ENCODE results near the gene CERS6. TPM values are rescaled to one million over a fixed set of nuclear protein-coding genes. Genes with fewer than 3 reads are reported as not detected.
"Not testable (repeated sequence)": the region's sequence is repeated elsewhere in the genome, so short reads cannot be mapped to it uniquely, and the experiment has no call there.

The CERS6 gene
- total RNA-seq, 2 experiments from 2014 or later: 11.9 to 12.2 TPM

DNA sequence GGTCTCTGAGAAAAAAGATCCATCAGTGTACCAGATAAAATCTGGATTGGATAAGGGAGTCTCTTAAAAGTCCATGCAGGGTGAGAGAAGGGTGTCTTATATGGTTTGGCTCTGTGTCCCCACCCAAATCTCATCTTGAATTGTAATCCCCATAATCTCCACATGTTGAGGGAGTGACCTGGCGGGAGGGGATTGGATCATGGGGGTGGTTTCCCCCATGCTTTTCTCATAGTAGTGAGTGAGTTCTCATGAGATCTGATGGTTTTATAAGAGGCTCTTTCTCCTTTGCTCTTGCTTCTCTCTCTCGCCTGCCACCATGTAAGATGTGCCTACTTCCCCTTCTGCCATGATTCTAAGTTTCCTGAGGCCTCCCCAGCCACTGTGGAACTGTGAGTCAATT is 46.8 kb downstream of the CERS6 start:
- H3K4me3 Mint-ChIP-seq; ATAC-seq (ENCODE audit: low read depth); H3K4me1 Mint-ChIP-seq; H3K27ac Mint-ChIP-seq; H3K27me3 Mint-ChIP-seq; POLR2A ChIA-PET; DNase-seq: not testable (repeated sequence)
- Mint-ChIP-seq H3K36me3 (peaks cover 37% of the 10 kb centered on the region), H3K9me3 (peaks cover 17% of the 10 kb centered on the region)

GRCh38 chr2:168503901-168504300 is 47.8 kb downstream of the CERS6 start:
- Mint-ChIP-seq H3K4me1 (peaks cover 4% of the 10 kb centered on the region), H3K4me3 (no peak overlapping the region), H3K36me3 (peaks cover 31% of the 10 kb centered on the region), H3K27ac (no peak overlapping the region), H3K27me3 (no peaks in the 10 kb centered on the region), H3K9me3 (peaks cover 17% of the 10 kb centered on the region)
- DNase-seq: no peak
- POLR2A ChIA-PET: no interaction called here
- no peak for ATAC-seq (ENCODE audit: low read depth)

DNA sequence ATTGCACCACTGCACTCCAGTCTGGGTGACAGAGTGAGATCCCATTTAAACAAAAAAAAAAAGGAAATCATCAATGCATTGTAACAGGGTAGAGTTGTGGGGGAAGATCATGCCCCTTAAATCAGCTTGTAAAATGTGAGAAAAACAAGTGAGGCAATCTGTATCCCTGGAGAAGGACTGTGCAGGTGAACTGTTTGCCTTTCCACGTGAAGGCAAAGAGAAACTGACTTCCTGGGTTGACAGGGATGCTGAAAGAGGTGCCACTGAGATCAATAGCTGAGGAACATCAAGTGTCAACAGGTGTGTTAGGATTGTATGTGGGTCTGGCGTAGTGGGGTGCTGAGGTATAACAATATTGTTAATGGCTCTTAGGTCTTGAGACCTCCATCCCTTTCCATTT is 48.3 kb downstream of the CERS6 start:
- Mint-ChIP-seq H3K4me3 (no peak overlapping the region), H3K27ac (no peak overlapping the region), H3K4me1 (peaks cover 4% of the 10 kb centered on the region), H3K36me3 (peaks cover 28% of the 10 kb centered on the region), H3K27me3 (no peaks in the 10 kb centered on the region), H3K9me3 (peaks cover 16% of the 10 kb centered on the region)
- DNase-seq (no peak), ATAC-seq (ENCODE audit: low read depth) (no peak)
- POLR2A ChIA-PET: no interaction called here

GRCh38 chr2:168510125-168510756 is 54.2 kb downstream of the CERS6 start:
- H3K4me3 Mint-ChIP-seq: no peak overlapping the region
- H3K27me3 Mint-ChIP-seq: no peaks in the 10 kb centered on the region
- DNase-seq: no peak
- H3K4me1 Mint-ChIP-seq: peaks cover 4% of the 10 kb centered on the region
- ATAC-seq (ENCODE audit: low read depth): no peak
- POLR2A ChIA-PET: no interaction called here
- peaks cover 32% of the 10 kb centered on the region for H3K36me3 Mint-ChIP-seq
- H3K9me3 Mint-ChIP-seq: no peaks in the 10 kb centered on the region
- no peak overlapping the region for H3K27ac Mint-ChIP-seq

- DNase-seq (no peak), ATAC-seq (ENCODE audit: low read depth) (no peak)
- Mint-ChIP-seq H3K27me3 (no peaks in the 10 kb centered on the region), H3K4me1 (peaks cover 8% of the 10 kb centered on the region), H3K36me3 (peaks cover 33% of the 10 kb centered on the region), H3K4me3 (no peak overlapping the region), H3K9me3 (no peaks in the 10 kb centered on the region), H3K27ac (no peak overlapping the region)
- POLR2A ChIA-PET: no interaction called here
These were observed 58.6 kb downstream of the CERS6 start for GRCh38 chr2:168514692-168515091.

- POLR2A ChIA-PET: no interaction called here
- ATAC-seq (ENCODE audit: low read depth): no peak
- H3K36me3 Mint-ChIP-seq: peaks cover 33% of the 10 kb centered on the region
These were observed 59.4 kb downstream of the CERS6 start for GRCh38 chr2:168515502-168515901.

DNA sequence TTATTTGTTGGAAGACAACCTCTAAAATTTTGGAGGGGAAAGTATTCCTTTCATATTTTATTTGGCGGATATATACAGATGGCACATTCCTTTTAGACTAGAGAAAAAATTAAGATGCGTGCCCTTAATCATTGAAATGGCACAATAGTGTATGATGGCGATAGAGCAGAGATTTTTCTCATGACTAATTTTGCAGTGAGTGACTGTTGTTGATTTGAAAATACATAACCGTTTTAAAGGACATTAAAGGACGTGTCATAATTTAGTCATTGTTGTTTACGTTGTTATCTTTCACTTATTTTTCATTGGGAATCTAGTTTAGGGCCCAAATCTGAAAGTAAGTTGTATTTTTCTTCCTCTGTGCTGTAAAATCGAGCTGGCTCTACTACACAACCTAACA is 61.7 kb downstream of the CERS6 start:
- no peak for ATAC-seq (ENCODE audit: low read depth)
- Mint-ChIP-seq H3K36me3 (peaks cover 22% of the 10 kb centered on the region), H3K4me3 (no peak overlapping the region), H3K9me3 (no peaks in the 10 kb centered on the region), H3K27me3 (no peaks in the 10 kb centered on the region), H3K4me1 (peaks cover 5% of the 10 kb centered on the region), H3K27ac (no peak overlapping the region)
- POLR2A ChIA-PET: no interaction called here
- no peak for DNase-seq

More at GRCh38 chr2:168515502-168515901, 59.4 kb downstream of the CERS6 start:
- Mint-ChIP-seq H3K27ac (no peak overlapping the region), H3K27me3 (no peaks in the 10 kb centered on the region), H3K9me3 (no peaks in the 10 kb centered on the region), H3K4me3 (no peak overlapping the region), H3K4me1 (peaks cover 8% of the 10 kb centered on the region)
- DNase-seq: no peak

DNA sequence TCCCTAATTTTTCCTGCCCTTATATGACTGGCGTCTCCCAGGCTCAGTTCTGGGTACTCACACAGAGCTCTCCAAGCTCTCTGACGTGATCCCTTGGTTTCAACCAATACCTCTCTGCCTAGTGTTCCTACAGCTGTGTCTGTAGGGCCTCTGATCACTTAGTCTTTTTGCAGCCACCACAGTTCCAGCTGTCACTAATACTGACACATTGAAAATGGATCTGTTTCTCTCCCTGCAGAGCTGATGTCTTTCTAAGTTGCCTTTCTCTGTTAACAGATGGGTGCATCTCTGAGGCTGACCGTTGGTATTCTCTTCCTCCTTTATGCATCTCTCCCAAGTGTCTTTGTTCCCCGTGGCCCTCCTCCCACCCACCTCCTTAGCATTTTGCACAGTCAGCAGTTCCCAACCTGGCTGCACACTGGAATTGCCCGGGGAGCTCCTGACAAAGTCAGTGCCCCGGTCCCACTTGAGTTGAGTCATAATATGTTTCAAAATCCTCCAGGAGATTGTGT is 62.5 kb downstream of the CERS6 start:
- Mint-ChIP-seq H3K27ac (no peak overlapping the region), H3K4me1 (peaks cover 7% of the 10 kb centered on the region), H3K27me3 (no peaks in the 10 kb centered on the region), H3K36me3 (peaks cover 15% of the 10 kb centered on the region), H3K4me3 (no peak overlapping the region), H3K9me3 (no peaks in the 10 kb centered on the region)
- POLR2A ChIA-PET: no interaction called here
- DNase-seq: no peak
- no peak for ATAC-seq (ENCODE audit: low read depth)

DNA sequence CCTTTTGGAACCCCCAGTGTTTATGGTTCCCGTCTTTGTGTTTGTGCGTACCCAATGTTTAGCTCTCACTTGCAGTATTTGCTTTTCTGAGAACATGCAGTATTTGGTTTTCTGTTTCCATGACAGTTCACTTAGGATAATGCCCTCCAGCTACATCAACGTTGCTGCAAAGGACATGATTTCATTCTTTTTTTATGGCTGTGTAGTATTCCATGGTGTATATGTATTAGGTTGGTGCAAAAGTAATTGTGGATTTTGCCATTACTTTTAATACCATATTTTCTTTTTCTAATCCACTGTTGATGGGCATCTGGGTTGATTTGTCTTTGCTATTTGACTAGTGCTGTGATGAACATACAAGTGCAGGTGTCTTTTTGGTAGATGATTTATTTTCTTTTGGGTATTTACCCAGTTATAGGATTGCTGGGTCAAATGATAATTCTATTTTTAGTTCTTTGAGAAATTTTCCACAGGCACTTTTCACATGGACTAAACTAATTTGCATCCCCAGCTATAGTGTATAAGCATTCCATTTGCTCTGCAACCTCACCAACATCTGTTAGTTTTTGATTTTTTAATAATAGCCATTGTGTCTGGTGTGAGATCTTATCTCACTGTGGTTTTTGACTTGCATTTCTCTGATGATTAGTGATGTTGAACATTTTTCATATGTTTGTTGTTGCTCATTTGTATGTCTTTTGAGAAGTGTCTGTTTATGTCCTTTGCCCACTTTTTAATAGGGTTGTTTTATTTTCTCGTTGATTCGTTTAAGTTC is 63.6 kb downstream of the CERS6 start:
- Mint-ChIP-seq H3K9me3 (no peaks in the 10 kb centered on the region), H3K4me1 (peaks cover 12% of the 10 kb centered on the region)
- POLR2A ChIA-PET: interaction anchor here (0.6 kb wide), 1 partner anchor 1202 kb away, joined by 4 read pairs; no protein-coding TSS in a partner anchor

DNA sequence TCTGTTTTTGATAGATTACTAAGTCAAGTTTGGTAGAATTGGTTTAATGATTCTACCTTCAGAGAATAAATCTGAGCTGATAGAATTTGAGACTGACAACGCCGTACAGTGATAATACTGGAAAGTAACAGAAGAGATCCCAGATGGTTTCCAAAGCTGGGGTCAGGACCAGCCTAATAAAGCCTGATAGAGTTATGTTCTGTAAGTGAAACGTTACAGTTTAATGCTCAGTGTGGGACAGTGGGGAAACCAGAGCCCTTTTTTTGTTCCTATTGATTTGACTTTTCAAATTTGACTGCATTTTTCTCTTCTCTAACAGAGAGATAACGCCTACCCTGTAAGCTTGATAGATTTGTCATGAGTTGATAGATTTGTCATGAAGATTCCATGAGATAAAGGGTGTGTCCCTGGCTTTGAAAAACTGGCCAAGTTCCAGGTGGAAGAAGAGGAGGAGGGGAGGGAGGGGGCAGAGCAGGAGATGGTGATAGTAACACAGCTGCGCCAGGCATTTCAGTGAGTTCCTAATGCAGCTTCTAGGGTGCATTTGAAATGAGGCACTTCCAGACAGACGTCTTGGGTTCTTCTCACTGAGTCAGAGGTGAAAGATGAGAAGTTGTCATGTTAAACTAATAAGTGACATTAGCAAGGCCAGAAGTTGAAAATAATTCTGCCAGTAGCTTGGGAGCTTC is 65.1 kb downstream of the CERS6 start:
- Mint-ChIP-seq H3K4me1 (peaks cover 10% of the 10 kb centered on the region), H3K36me3 (peaks cover 7% of the 10 kb centered on the region), H3K9me3 (no peaks in the 10 kb centered on the region), H3K27me3 (no peaks in the 10 kb centered on the region), H3K27ac (no peak overlapping the region), H3K4me3 (no peak overlapping the region)
- no peak for ATAC-seq (ENCODE audit: low read depth)
- DNase-seq: no peak
- POLR2A ChIA-PET: interaction anchor here (0.6 kb wide), 1 partner anchor 54 kb away, joined by 3 read pairs; no protein-coding TSS in a partner anchor

More for the DNA sequence above, 63.6 kb downstream of the CERS6 start:
- Mint-ChIP-seq H3K4me3 (no peak overlapping the region), H3K27me3 (no peaks in the 10 kb centered on the region), H3K27ac (no peak overlapping the region), H3K36me3 (peaks cover 7% of the 10 kb centered on the region)
- ATAC-seq (ENCODE audit: low read depth) (no peak), DNase-seq (no peak)

GRCh38 chr2:168522446-168522845 is 66.4 kb downstream of the CERS6 start:
- DNase-seq: no peak
- Mint-ChIP-seq H3K9me3 (no peaks in the 10 kb centered on the region), H3K4me3 (no peak overlapping the region), H3K4me1 (peaks cover 8% of the 10 kb centered on the region), H3K27ac (no peak overlapping the region), H3K36me3 (peaks cover 6% of the 10 kb centered on the region), H3K27me3 (no peaks in the 10 kb centered on the region)
- no peak for ATAC-seq (ENCODE audit: low read depth)
- POLR2A ChIA-PET: no interaction called here

DNA sequence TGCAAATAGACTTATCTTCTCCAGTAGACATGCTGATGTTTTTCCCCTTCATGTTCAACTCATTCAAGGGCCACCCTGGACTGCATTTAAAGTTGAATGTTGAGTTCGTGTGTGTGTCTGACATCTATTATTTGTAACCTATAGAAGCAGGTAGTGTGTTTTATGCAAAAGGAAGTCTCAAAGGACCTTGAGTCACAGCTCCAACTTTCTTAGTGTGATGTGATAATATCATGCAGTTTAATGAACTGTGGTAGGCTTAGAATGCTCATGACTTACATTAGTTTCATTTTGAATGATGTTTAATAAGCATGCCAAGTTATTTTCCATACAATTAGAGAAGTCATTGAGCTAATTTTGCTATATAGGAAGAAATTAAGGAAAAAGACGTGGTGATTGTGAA is 67.9 kb downstream of the CERS6 start:
- Mint-ChIP-seq H3K27ac (no peak overlapping the region), H3K4me1 (peaks cover 10% of the 10 kb centered on the region), H3K36me3 (peaks cover 6% of the 10 kb centered on the region), H3K4me3 (no peak overlapping the region), H3K27me3 (no peaks in the 10 kb centered on the region), H3K9me3 (peaks cover under 1% of the 10 kb centered on the region)
- no peak for ATAC-seq (ENCODE audit: low read depth)
- no peak for DNase-seq
- POLR2A ChIA-PET: no interaction called here

DNA sequence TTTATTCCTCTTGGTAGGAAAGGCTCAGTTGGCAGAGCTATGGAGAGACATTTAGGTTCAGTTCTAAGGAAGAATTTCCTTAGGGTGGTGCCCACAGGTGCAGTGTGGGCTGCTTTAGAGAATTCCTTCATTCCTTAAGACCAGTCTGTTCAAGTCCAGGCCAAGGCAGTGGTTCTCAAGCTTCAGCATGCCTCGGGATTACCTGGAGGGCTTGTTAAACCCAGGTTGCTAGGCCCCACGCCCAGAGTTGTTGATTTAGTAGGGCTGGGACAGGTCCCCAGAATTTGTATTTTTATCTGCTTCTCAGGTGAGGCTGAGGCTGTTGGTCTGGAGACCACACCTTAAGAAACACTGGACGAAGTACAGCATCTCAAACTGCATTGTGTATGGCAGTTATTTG is 68.9 kb downstream of the CERS6 start:
- H3K9me3 Mint-ChIP-seq: peaks cover 1% of the 10 kb centered on the region
- POLR2A ChIA-PET: no interaction called here
- peaks cover 10% of the 10 kb centered on the region for H3K4me1 Mint-ChIP-seq
- no peak for ATAC-seq (ENCODE audit: low read depth)
- H3K36me3 Mint-ChIP-seq: peaks cover 8% of the 10 kb centered on the region
- no peak overlapping the region for H3K4me3 Mint-ChIP-seq
- no peak for DNase-seq
- no peaks in the 10 kb centered on the region for H3K27me3 Mint-ChIP-seq
- H3K27ac Mint-ChIP-seq: no peak overlapping the region

Data from activated naive CD8-positive, alpha-beta T cell treated with anti-CD3 and anti-CD28 coated beads, Interleukin-2, amount 10 ng/mL, durations not matched to agents 7 days and 5 days (primary cell).